GM23338 (cell line): ENCODE results near the gene SIVA1.

Experiments used
- CREB1 ChIP-seq: fragments of 250-450 bp; sonication (Bioruptor Pico); IDR thresholded peaks from 2 replicates; pipeline ENCODE4 v1.5.0; 2020; ENCODE audit warnings: low read depth, mild to moderate bottlenecking, moderate library complexity
- EZH2 ChIP-seq: fragments of 200-600 bp; sonication (generic); IDR thresholded peaks from one replicate; pipeline ENCODE4 v1.8.0; 2017; ENCODE audit warnings: antibody characterized with exemption, mild to moderate bottlenecking, low read depth; ENCODE audit not compliant: unreplicated experiment
- EZH2phosphoT487 ChIP-seq: fragments of 200-600 bp; sonication (generic); IDR thresholded peaks from one replicate; pipeline ENCODE4 v1.8.1; 2018; ENCODE audit warnings: antibody characterized with exemption; ENCODE audit not compliant: unreplicated experiment
- JUNB ChIP-seq: IDR thresholded peaks from one replicate; pipeline ENCODE4 v1.6.1; 2016; ENCODE audit warnings: antibody characterized with exemption; ENCODE audit not compliant: unreplicated experiment
- POLR2AphosphoS5 ChIP-seq: IDR thresholded peaks from 2 replicates; pipeline ENCODE4 v1.6.1; 2016; ENCODE audit warnings: antibody characterized with exemption, low read depth
- TF ChIP-seq, protein P1 (sequence below): IDR thresholded peaks from one replicate; pipeline ENCODE4 v1.6.1; 2018; ENCODE audit warnings: antibody characterized with exemption; ENCODE audit not compliant: unreplicated experiment
- TF ChIP-seq, protein P2 (sequence below), 2 experiments: fragments of 200-600 bp in 1 of 2; sonication (generic) in 1 of 2; conservative IDR thresholded peaks; 2 replicates each; pipeline versions ENCODE4 v1.5.1 to v1.6.1; 2016 to 2017; ENCODE audit warnings: antibody characterized with exemption in 2 of 2, low read depth in 2 of 2, mild to moderate bottlenecking in 2 of 2, moderate library complexity in 1 of 2

DNA sequence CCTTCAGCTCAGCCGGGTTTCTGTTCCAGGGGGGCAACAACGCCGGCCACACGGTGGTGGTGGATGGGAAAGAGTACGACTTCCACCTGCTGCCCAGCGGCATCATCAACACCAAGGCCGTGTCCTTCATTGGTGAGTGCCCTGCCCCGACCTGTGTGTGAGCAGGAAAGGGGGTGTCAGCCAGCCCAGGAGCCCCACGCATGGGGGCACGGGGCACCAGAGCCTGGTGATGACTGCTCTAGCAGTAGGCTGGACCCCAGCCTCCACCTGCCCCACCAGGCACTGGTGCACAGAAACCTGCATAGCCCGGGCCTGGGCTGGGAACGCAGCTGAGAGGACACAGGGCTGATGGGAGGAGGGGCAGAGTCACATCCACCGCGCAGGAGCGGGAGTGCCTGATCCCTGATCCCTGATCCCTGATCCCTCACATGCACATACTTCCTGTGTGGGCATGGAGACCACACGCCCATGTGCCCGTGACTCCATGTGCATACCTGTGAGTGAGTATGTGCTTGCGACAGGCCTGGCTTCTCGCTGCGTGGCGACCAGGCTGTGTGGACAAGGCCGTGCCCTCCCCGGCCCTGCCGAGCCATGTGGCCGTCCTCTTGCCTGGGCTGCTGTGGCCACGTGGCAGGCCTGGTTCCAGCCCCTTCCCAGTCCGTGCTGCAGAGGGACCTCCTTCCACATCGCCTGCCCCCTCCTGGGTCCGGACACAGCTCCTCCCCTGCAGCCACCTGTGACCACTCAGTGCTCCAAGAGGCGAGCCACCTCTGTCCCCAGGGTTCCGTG is 17.8 kb upstream of the SIVA1 start:
- TF ChIP-seq EZH2 (no peak), CREB1 (CRISPR knock-in tag) (no peak), POLR2AphosphoS5 (no peak), EZH2phosphoT487 (no peak), JUNB (no peak)
- TF ChIP-seq, protein P1, sequence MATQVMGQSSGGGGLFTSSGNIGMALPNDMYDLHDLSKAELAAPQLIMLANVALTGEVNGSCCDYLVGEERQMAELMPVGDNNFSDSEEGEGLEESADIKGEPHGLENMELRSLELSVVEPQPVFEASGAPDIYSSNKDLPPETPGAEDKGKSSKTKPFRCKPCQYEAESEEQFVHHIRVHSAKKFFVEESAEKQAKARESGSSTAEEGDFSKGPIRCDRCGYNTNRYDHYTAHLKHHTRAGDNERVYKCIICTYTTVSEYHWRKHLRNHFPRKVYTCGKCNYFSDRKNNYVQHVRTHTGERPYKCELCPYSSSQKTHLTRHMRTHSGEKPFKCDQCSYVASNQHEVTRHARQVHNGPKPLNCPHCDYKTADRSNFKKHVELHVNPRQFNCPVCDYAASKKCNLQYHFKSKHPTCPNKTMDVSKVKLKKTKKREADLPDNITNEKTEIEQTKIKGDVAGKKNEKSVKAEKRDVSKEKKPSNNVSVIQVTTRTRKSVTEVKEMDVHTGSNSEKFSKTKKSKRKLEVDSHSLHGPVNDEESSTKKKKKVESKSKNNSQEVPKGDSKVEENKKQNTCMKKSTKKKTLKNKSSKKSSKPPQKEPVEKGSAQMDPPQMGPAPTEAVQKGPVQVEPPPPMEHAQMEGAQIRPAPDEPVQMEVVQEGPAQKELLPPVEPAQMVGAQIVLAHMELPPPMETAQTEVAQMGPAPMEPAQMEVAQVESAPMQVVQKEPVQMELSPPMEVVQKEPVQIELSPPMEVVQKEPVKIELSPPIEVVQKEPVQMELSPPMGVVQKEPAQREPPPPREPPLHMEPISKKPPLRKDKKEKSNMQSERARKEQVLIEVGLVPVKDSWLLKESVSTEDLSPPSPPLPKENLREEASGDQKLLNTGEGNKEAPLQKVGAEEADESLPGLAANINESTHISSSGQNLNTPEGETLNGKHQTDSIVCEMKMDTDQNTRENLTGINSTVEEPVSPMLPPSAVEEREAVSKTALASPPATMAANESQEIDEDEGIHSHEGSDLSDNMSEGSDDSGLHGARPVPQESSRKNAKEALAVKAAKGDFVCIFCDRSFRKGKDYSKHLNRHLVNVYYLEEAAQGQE: no peak
- TF ChIP-seq, protein P2, sequence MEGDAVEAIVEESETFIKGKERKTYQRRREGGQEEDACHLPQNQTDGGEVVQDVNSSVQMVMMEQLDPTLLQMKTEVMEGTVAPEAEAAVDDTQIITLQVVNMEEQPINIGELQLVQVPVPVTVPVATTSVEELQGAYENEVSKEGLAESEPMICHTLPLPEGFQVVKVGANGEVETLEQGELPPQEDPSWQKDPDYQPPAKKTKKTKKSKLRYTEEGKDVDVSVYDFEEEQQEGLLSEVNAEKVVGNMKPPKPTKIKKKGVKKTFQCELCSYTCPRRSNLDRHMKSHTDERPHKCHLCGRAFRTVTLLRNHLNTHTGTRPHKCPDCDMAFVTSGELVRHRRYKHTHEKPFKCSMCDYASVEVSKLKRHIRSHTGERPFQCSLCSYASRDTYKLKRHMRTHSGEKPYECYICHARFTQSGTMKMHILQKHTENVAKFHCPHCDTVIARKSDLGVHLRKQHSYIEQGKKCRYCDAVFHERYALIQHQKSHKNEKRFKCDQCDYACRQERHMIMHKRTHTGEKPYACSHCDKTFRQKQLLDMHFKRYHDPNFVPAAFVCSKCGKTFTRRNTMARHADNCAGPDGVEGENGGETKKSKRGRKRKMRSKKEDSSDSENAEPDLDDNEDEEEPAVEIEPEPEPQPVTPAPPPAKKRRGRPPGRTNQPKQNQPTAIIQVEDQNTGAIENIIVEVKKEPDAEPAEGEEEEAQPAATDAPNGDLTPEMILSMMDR (conservative IDR thresholded peaks at IDR 0.05; ENCODE audit: low read depth in 2 of 2): no peak
